ENCODE data around the gene SLC6A3.

The SLC6A3 gene

GRCh38 chr5:1481959-1482331, 36.7 kb upstream of the SLC6A3 start:
- Histone ChIP-seq H3K27me3 (ENCODE audit: insufficient read depth, insufficient read length) (no peaks in the 10 kb centered on the region), H3K36me3 (ENCODE audit: insufficient read depth, insufficient read length, low read length) (peaks cover 79% of the 10 kb centered on the region), H3K4me1 (ENCODE audit: insufficient read depth, insufficient read length) (no peaks in the 10 kb centered on the region), H3K9ac (ENCODE audit: insufficient read length, low read depth) (no peak overlapping the region), H3K9me3 (ENCODE audit: insufficient read depth, low read length) (no peaks in the 10 kb centered on the region), H3K4me3 (ENCODE audit: insufficient read length, low read depth) (no peak overlapping the region)
- no peak for DNase-seq (ENCODE audit: low read depth, low spot score)
- no peak for TF ChIP-seq SUZ12 (IDR thresholded peaks at IDR 0.05; ENCODE audit: extremely low read depth, insufficient read depth, insufficient read length)
- TF ChIP-seq YY1 (IDR thresholded peaks at IDR 0.05; ENCODE audit: insufficient read depth, insufficient read length) = no peak

GRCh38 chr5:1481266-1481958, 36.2 kb upstream of the SLC6A3 start:
- no peak for DNase-seq (ENCODE audit: low read depth, low spot score)
- Histone ChIP-seq H3K36me3 (ENCODE audit: insufficient read depth, insufficient read length, low read length) (peaks cover 79% of the 10 kb centered on the region), H3K4me1 (ENCODE audit: insufficient read depth, insufficient read length) (peaks cover 3% of the 10 kb centered on the region), H3K27me3 (ENCODE audit: insufficient read depth, insufficient read length) (no peaks in the 10 kb centered on the region), H3K9ac (ENCODE audit: insufficient read length, low read depth) (no peak overlapping the region), H3K4me3 (ENCODE audit: insufficient read length, low read depth) (no peak overlapping the region), H3K9me3 (ENCODE audit: insufficient read depth, low read length) (no peaks in the 10 kb centered on the region)
- TF ChIP-seq SUZ12 (IDR thresholded peaks at IDR 0.05; ENCODE audit: extremely low read depth, insufficient read depth, insufficient read length) (no peak), ZNF274 (IDR thresholded peaks at IDR 0.05; ENCODE audit: low read depth, low read length) (no peak), YY1 (IDR thresholded peaks at IDR 0.05; ENCODE audit: insufficient read depth, insufficient read length) (no peak)

- no peak overlapping the region for H3K4me3 ChIP-seq (ENCODE audit: insufficient read length, low read depth)
- peaks cover 3% of the 10 kb centered on the region for H3K4me1 ChIP-seq (ENCODE audit: insufficient read depth, insufficient read length)
- no peak overlapping the region for H3K9ac ChIP-seq (ENCODE audit: insufficient read length, low read depth)
- H3K36me3 ChIP-seq (ENCODE audit: insufficient read depth, insufficient read length, low read length) = peaks cover 79% of the 10 kb centered on the region
- TF ChIP-seq SUZ12 (IDR thresholded peaks at IDR 0.05; ENCODE audit: extremely low read depth, insufficient read depth, insufficient read length) (no peak), ZNF274 (IDR thresholded peaks at IDR 0.05; ENCODE audit: low read depth, low read length) (no peak), YY1 (IDR thresholded peaks at IDR 0.05; ENCODE audit: insufficient read depth, insufficient read length) (no peak)
- DNase-seq (ENCODE audit: low read depth, low spot score) = no peak
- no peaks in the 10 kb centered on the region for H3K27me3 ChIP-seq (ENCODE audit: insufficient read depth, insufficient read length)
- H3K9me3 ChIP-seq (ENCODE audit: insufficient read depth, low read length) = no peaks in the 10 kb centered on the region
Measured at GRCh38 chr5:1480806-1481205, 35.6 kb upstream of the SLC6A3 start.

GRCh38 chr5:1480217-1480616, 35.0 kb upstream of the SLC6A3 start:
- H3K27me3 ChIP-seq (ENCODE audit: insufficient read depth, insufficient read length) = no peaks in the 10 kb centered on the region
- H3K4me1 ChIP-seq (ENCODE audit: insufficient read depth, insufficient read length) = peaks cover 3% of the 10 kb centered on the region
- DNase-seq (ENCODE audit: low read depth, low spot score) = no peak
- no peak overlapping the region for H3K9ac ChIP-seq (ENCODE audit: insufficient read length, low read depth)
- H3K36me3 ChIP-seq (ENCODE audit: insufficient read depth, insufficient read length, low read length) = peaks cover 79% of the 10 kb centered on the region
- H3K9me3 ChIP-seq (ENCODE audit: insufficient read depth, low read length) = no peaks in the 10 kb centered on the region
- TF ChIP-seq SUZ12 (IDR thresholded peaks at IDR 0.05; ENCODE audit: extremely low read depth, insufficient read depth, insufficient read length) (no peak), ZNF274 (IDR thresholded peaks at IDR 0.05; ENCODE audit: low read depth, low read length) (no peak), YY1 (IDR thresholded peaks at IDR 0.05; ENCODE audit: insufficient read depth, insufficient read length) (no peak)
- no peak overlapping the region for H3K4me3 ChIP-seq (ENCODE audit: insufficient read length, low read depth)

GRCh38 chr5:1479581-1480188, 34.4 kb upstream of the SLC6A3 start:
- Histone ChIP-seq H3K4me1 (ENCODE audit: insufficient read depth, insufficient read length) (peaks cover 3% of the 10 kb centered on the region), H3K9me3 (ENCODE audit: insufficient read depth, low read length) (no peaks in the 10 kb centered on the region), H3K36me3 (ENCODE audit: insufficient read depth, insufficient read length, low read length) (peaks cover 79% of the 10 kb centered on the region), H3K27me3 (ENCODE audit: insufficient read depth, insufficient read length) (no peaks in the 10 kb centered on the region), H3K9ac (ENCODE audit: insufficient read length, low read depth) (no peak overlapping the region), H3K4me3 (ENCODE audit: insufficient read length, low read depth) (no peak overlapping the region)
- no peak for TF ChIP-seq ZNF274 (IDR thresholded peaks at IDR 0.05; ENCODE audit: low read depth, low read length)
- no peak for TF ChIP-seq YY1 (IDR thresholded peaks at IDR 0.05; ENCODE audit: insufficient read depth, insufficient read length)
- TF ChIP-seq SUZ12 (IDR thresholded peaks at IDR 0.05; ENCODE audit: extremely low read depth, insufficient read depth, insufficient read length) = no peak
- no peak for DNase-seq (ENCODE audit: low read depth, low spot score)

GRCh38 chr5:1479066-1479465, 33.8 kb upstream of the SLC6A3 start:
- H3K9ac ChIP-seq (ENCODE audit: insufficient read length, low read depth) = no peak overlapping the region
- DNase-seq (ENCODE audit: low read depth, low spot score) = no peak
- no peaks in the 10 kb centered on the region for H3K9me3 ChIP-seq (ENCODE audit: insufficient read depth, low read length)
- H3K27me3 ChIP-seq (ENCODE audit: insufficient read depth, insufficient read length) = no peaks in the 10 kb centered on the region
- H3K4me1 ChIP-seq (ENCODE audit: insufficient read depth, insufficient read length) = peaks cover 3% of the 10 kb centered on the region
- H3K36me3 ChIP-seq (ENCODE audit: insufficient read depth, insufficient read length, low read length) = peaks cover 81% of the 10 kb centered on the region
- no peak for TF ChIP-seq YY1 (IDR thresholded peaks at IDR 0.05; ENCODE audit: insufficient read depth, insufficient read length)
- TF ChIP-seq SUZ12 (IDR thresholded peaks at IDR 0.05; ENCODE audit: extremely low read depth, insufficient read depth, insufficient read length) = no peak
- TF ChIP-seq ZNF274 (IDR thresholded peaks at IDR 0.05; ENCODE audit: low read depth, low read length) = no peak
- H3K4me3 ChIP-seq (ENCODE audit: insufficient read length, low read depth) = no peak overlapping the region

GRCh38 chr5:1478271-1479035, 33.2 kb upstream of the SLC6A3 start:
- H3K4me1 ChIP-seq (ENCODE audit: insufficient read depth, insufficient read length) = peaks cover 3% of the 10 kb centered on the region
- H3K9me3 ChIP-seq (ENCODE audit: insufficient read depth, low read length) = no peaks in the 10 kb centered on the region
- H3K27me3 ChIP-seq (ENCODE audit: insufficient read depth, insufficient read length) = no peaks in the 10 kb centered on the region
- TF ChIP-seq ZNF274 (IDR thresholded peaks at IDR 0.05; ENCODE audit: low read depth, low read length) (no peak), SUZ12 (IDR thresholded peaks at IDR 0.05; ENCODE audit: extremely low read depth, insufficient read depth, insufficient read length) (no peak), YY1 (IDR thresholded peaks at IDR 0.05; ENCODE audit: insufficient read depth, insufficient read length) (no peak)
- DNase-seq (ENCODE audit: low read depth, low spot score) = no peak
- no peak overlapping the region for H3K4me3 ChIP-seq (ENCODE audit: insufficient read length, low read depth)
- peaks cover 85% of the 10 kb centered on the region for H3K36me3 ChIP-seq (ENCODE audit: insufficient read depth, insufficient read length, low read length)
- no peak overlapping the region for H3K9ac ChIP-seq (ENCODE audit: insufficient read length, low read depth)
